Ramos (cell line): ENCODE data around the gene SPG7.

ENCODE experiments used
- in situ Hi-C: fragments of 300-500 bp; cut with MboI; formaldehyde crosslinking; loops from one replicate; pipeline ENCODE4 v1.14.3; 2022; ENCODE audit warnings: low sequenced_read_pairs; ENCODE audit not compliant: unreplicated experiment

The SPG7 gene

GRCh38 chr16:89484923-89485679, 23.1 kb upstream of the SPG7 start:
- in situ Hi-C loops, result no loop called here

GRCh38 chr16:89485701-89486246, 22.4 kb upstream of the SPG7 start:
- in situ Hi-C loops, result no loop called here

GRCh38 chr16:89489040-89489897, 18.9 kb upstream of the SPG7 start:
- in situ Hi-C loops, result no loop called here

- in situ Hi-C loops, result no loop called here
These were observed 18.2 kb upstream of the SPG7 start for GRCh38 chr16:89489898-89490438.

GRCh38 chr16:89490439-89491237, 17.6 kb upstream of the SPG7 start, which contains the start of gene ANKRD11:
ANKRD11 (minus strand) TSS chr16:89490561; CDS start chr16:89317019, 173,542 bp downstream.
- in situ Hi-C loops, result no loop called here

- in situ Hi-C loops, result no loop called here
These were observed 16.8 kb upstream of the SPG7 start for GRCh38 chr16:89491238-89491869.

- in situ Hi-C loops, result no loop called here
These were observed 16.1 kb upstream of the SPG7 start for GRCh38 chr16:89491974-89492687.

- in situ Hi-C loops, result no loop called here
These were observed 14.4 kb upstream of the SPG7 start for GRCh38 chr16:89493776-89494175.

GRCh38 chr16:89495121-89495520, 13.1 kb upstream of the SPG7 start:
- in situ Hi-C loops, result no loop called here

- in situ Hi-C loops, result no loop called here
These were observed 9.4 kb upstream of the SPG7 start for GRCh38 chr16:89498839-89499238.

GRCh38 chr16:89499767-89500166, 8.4 kb upstream of the SPG7 start:
- in situ Hi-C loops, result no loop called here

- in situ Hi-C loops, result no loop called here
These were observed 5.9 kb upstream of the SPG7 start for GRCh38 chr16:89502081-89502843.

GRCh38 chr16:89504091-89504490, 4.1 kb upstream of the SPG7 start:
- in situ Hi-C loops, result no loop called here

- in situ Hi-C loops, result no loop called here
These were observed 2.7 kb upstream of the SPG7 start for GRCh38 chr16:89505204-89506112.

GRCh38 chr16:89506113-89506504, 2.1 kb upstream of the SPG7 start:
- in situ Hi-C loops, result no loop called here

GRCh38 chr16:89506791-89507191, 1.4 kb upstream of the SPG7 start:
- in situ Hi-C loops, result no loop called here

- in situ Hi-C loops, result no loop called here
These were observed 879 bp upstream of the SPG7 start for GRCh38 chr16:89507214-89507833.
